ENCODE results near the gene FAM107A. TPM values are rescaled to one million over a fixed set of nuclear protein-coding genes. Genes with fewer than 3 reads are reported as not detected.
A peak's percentile ranks its signal among the peaks of the same experiment; 100 is the strongest.

FAM107A gene
- total RNA-seq, 1 donor from 2014 or later, result not detected

GRCh38 chr3:58556761-58557221 lies 20.4 kb downstream of the FAM107A start:
- Mint-ChIP-seq H3K36me3 (ENCODE audit: insufficient read depth) (no peaks in the 10 kb centered on the region), H3K9me3 (ENCODE audit: low read depth) (peaks cover 8% of the 10 kb centered on the region), H3K4me3 (ENCODE audit: low read depth) (no peak overlapping the region), H3K27me3 (peaks cover 4% of the 10 kb centered on the region), H3K27ac (no peak overlapping the region), H3K4me1 (ENCODE audit: low read depth) (peaks cover 4% of the 10 kb centered on the region)
- TF ChIP-seq CTCF (IDR thresholded peaks at IDR 0.05; ENCODE audit: unreplicated experiment), result no peak
- DNase-seq (ENCODE audit: low spot score, unreplicated experiment), result no peak

GRCh38 chr3:58556001-58556400 lies 21.2 kb downstream of the FAM107A start:
- Mint-ChIP-seq H3K27me3 (peaks cover 4% of the 10 kb centered on the region), H3K4me3 (ENCODE audit: low read depth) (no peak overlapping the region), H3K9me3 (ENCODE audit: low read depth) (peaks cover 13% of the 10 kb centered on the region), H3K4me1 (ENCODE audit: low read depth) (peaks cover 4% of the 10 kb centered on the region), H3K27ac (no peak overlapping the region), H3K36me3 (ENCODE audit: insufficient read depth) (peaks cover 2% of the 10 kb centered on the region)
- no peak for DNase-seq (ENCODE audit: low spot score, unreplicated experiment)
- TF ChIP-seq CTCF (IDR thresholded peaks at IDR 0.05; ENCODE audit: unreplicated experiment), result no peak

GRCh38 chr3:58555203-58555602 lies 22.0 kb downstream of the FAM107A start:
- peaks cover 2% of the 10 kb centered on the region for H3K36me3 Mint-ChIP-seq (ENCODE audit: insufficient read depth)
- H3K4me1 Mint-ChIP-seq (ENCODE audit: low read depth), result peaks cover 1% of the 10 kb centered on the region
- H3K27ac Mint-ChIP-seq, result no peak overlapping the region
- H3K4me3 Mint-ChIP-seq (ENCODE audit: low read depth), result no peak overlapping the region
- H3K9me3 Mint-ChIP-seq (ENCODE audit: low read depth), result peaks cover 13% of the 10 kb centered on the region
- TF ChIP-seq CTCF (IDR thresholded peaks at IDR 0.05; ENCODE audit: unreplicated experiment), result no peak
- no peak for DNase-seq (ENCODE audit: low spot score, unreplicated experiment)
- peaks cover 4% of the 10 kb centered on the region for H3K27me3 Mint-ChIP-seq

- no peak overlapping the region for H3K27ac Mint-ChIP-seq
Measured at GRCh38 chr3:58553003-58553402, 24.2 kb downstream of the FAM107A start.

GRCh38 chr3:58551636-58552180 lies 25.5 kb downstream of the FAM107A start:
- DNase-seq (ENCODE audit: low spot score, unreplicated experiment), result no peak
- peaks cover 2% of the 10 kb centered on the region for H3K36me3 Mint-ChIP-seq (ENCODE audit: insufficient read depth)

More at GRCh38 chr3:58553003-58553402, 24.2 kb downstream of the FAM107A start:
- Mint-ChIP-seq H3K36me3 (ENCODE audit: insufficient read depth) (peaks cover 2% of the 10 kb centered on the region), H3K4me1 (ENCODE audit: low read depth) (peaks cover 1% of the 10 kb centered on the region), H3K4me3 (ENCODE audit: low read depth) (no peak overlapping the region), H3K27me3 (peaks cover 4% of the 10 kb centered on the region), H3K9me3 (ENCODE audit: low read depth) (peaks cover 15% of the 10 kb centered on the region)
- TF ChIP-seq CTCF (IDR thresholded peaks at IDR 0.05; ENCODE audit: unreplicated experiment), result no peak
- no peak for DNase-seq (ENCODE audit: low spot score, unreplicated experiment)

More at GRCh38 chr3:58551636-58552180, 25.5 kb downstream of the FAM107A start:
- H3K27ac Mint-ChIP-seq, result peak overlapping the region; percentile 78
- H3K27me3 Mint-ChIP-seq, result peaks cover 4% of the 10 kb centered on the region
- TF ChIP-seq CTCF (IDR thresholded peaks at IDR 0.05; ENCODE audit: unreplicated experiment), result no peak
- H3K4me1 Mint-ChIP-seq (ENCODE audit: low read depth), result no peaks in the 10 kb centered on the region
- no peak overlapping the region for H3K4me3 Mint-ChIP-seq (ENCODE audit: low read depth)
- H3K9me3 Mint-ChIP-seq (ENCODE audit: low read depth), result peaks cover 15% of the 10 kb centered on the region
